Activated T-cell treated with anti-CD3 and anti-CD28 coated beads, Interleukin-2, amount 50 U/mL, for 48 hours (primary cell): ENCODE measurements around the gene PLEKHA7.
"Not testable (repeated sequence)": the region's sequence is repeated elsewhere in the genome, so short reads cannot be mapped to it uniquely, and the experiment has no call there.

ENCODE experiments used
- DNase-seq, 2 experiments: peaks; one replicate each; pipeline ENCODE4 v3.0.0-alpha.2; 2020

Gene PLEKHA7, protein sequence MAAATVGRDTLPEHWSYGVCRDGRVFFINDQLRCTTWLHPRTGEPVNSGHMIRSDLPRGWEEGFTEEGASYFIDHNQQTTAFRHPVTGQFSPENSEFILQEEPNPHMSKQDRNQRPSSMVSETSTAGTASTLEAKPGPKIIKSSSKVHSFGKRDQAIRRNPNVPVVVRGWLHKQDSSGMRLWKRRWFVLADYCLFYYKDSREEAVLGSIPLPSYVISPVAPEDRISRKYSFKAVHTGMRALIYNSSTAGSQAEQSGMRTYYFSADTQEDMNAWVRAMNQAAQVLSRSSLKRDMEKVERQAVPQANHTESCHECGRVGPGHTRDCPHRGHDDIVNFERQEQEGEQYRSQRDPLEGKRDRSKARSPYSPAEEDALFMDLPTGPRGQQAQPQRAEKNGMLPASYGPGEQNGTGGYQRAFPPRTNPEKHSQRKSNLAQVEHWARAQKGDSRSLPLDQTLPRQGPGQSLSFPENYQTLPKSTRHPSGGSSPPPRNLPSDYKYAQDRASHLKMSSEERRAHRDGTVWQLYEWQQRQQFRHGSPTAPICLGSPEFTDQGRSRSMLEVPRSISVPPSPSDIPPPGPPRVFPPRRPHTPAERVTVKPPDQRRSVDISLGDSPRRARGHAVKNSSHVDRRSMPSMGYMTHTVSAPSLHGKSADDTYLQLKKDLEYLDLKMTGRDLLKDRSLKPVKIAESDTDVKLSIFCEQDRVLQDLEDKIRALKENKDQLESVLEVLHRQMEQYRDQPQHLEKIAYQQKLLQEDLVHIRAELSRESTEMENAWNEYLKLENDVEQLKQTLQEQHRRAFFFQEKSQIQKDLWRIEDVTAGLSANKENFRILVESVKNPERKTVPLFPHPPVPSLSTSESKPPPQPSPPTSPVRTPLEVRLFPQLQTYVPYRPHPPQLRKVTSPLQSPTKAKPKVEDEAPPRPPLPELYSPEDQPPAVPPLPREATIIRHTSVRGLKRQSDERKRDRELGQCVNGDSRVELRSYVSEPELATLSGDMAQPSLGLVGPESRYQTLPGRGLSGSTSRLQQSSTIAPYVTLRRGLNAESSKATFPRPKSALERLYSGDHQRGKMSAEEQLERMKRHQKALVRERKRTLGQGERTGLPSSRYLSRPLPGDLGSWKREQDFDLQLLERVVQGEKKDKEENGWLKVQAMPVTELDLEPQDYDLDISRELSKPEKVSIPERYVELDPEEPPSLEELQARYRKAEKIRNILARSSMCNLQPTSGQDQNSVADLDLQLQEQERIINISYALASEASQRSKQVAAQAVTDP

DNA sequence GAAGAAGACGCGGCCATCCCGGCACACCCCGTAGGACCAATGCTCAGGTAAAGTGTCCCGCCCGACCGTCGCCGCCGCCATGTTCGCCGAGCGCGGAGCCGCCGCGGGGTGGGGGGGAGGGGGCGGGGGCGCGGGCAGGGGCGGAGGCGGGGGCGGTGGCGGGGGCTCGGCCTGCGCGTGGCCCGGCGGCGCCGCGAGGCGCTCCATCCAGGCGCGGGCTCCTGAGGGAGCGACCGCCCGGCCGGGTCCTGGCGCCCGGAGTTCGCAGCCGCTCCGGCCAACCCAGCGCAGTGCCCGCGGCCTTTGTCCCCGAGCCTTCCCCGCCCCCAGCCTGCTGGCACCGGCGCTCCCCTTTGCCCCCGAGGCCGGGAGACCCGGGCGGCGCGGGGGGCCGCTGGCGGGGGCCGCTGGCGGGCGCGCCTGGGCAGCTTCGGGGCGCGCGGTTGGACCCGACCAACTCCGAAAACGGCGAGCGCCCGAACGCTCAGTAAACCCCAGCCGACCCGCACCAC lies at the start of gene PLEKHA7:
Gene PLEKHA7, minus strand, starts transcription at position 94 of the 512 bp plus-strand sequence. Its CDS starts 13 bp downstream, at position 81.
- peak in 1 of 2 experiments; percentile 35 for DNase-seq

GRCh38 chr11:17063171-17064002 lies 49.2 kb upstream of the PLEKHA7 start:
- DNase-seq = peak; percentile 79 to 80

GRCh38 chr11:17051146-17051545 lies 36.9 kb upstream of the PLEKHA7 start:
- not testable (repeated sequence) for DNase-seq

DNA sequence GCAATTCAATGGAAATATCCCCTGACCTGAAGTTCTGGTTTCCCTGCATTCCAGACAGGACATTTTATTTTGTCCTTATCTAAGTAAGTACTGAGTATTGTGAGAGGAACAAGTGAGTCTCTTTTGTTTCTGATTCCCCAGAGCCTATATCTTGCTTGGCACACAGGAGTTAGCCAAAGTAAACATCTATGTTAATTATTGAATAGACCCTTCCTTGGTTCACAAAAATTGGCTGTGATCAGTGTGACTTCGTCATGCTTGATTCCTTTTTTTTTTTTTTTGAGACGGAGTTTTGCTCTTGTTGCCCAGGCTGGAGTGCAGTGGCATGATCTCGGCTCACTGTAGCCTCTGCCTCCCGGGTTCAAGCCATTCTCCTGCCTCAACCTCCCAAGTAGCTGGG lies 34.3 kb upstream of the PLEKHA7 start:
- DNase-seq = not testable (repeated sequence)

DNA sequence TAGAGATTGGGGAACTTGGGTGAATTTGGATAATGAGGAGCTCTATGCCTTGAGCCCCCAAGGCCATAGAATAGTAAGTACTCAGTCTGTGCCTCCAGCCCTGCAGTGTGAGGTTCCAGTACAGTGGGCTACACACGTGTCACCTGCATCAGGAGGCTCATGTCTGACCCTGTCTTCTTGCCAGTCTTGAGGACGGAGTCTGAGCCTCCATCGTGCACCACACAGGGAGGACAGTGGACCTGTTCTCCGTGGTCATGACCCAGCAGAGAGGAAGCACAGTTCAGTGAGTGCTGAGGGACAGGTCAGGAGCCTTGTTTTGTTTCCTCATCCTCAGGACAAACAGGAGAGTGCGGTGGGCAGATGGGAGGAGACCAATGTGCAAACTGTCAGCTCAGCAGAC lies 32.5 kb upstream of the PLEKHA7 start:
- DNase-seq = no peak

- DNase-seq = peak in 1 of 2 experiments; percentile 25
Measured at GRCh38 chr11:17036666-17037658, 22.7 kb upstream of the PLEKHA7 start.

DNA sequence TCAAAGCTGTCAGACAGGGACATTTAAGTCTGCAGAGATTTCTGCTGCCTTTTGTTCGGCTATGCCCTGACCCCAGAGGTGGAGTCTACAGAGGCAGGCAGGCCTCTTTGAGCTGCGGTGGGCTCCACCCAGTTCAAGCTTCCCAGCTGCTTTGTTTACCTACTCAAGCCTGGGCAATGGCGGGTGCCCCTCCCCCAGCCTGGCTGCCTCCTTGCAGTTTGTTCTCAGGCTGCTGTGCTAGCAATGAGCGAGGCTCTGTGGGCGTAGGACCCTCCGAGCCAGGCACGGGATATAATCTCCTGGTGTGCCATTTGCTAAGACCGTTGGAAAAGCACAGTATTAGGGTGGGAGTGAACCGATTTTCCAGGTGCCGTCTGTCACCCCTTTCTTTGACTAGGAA lies 19.8 kb upstream of the PLEKHA7 start:
- DNase-seq = not testable (repeated sequence)

GRCh38 chr11:17026487-17027082 lies 12.4 kb upstream of the PLEKHA7 start:
- DNase-seq = no peak

- DNase-seq = no peak
Measured at GRCh38 chr11:17024924-17025323, 10.7 kb upstream of the PLEKHA7 start.

- DNase-seq = no peak
Measured at GRCh38 chr11:17021511-17021910, 7.3 kb upstream of the PLEKHA7 start.

DNA sequence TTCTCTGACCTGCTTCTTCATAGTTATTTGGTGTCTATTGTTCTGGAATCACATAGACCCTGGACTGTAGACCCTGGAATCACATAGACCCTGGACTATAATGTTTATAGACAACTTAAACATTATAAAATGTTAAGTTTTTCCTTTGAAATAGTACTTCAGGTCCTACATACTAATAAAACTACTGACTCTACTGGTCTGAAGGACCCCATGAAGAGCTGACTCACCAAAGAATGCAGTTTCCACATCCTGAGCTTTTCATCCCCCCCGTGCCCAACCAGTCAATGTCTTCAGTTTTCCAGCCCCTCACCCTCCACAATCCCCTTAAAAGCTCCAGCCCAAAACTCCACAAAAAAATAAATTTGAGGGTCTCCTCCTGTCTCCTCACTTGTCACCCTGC lies 6.6 kb upstream of the PLEKHA7 start:
- DNase-seq = no peak

DNA sequence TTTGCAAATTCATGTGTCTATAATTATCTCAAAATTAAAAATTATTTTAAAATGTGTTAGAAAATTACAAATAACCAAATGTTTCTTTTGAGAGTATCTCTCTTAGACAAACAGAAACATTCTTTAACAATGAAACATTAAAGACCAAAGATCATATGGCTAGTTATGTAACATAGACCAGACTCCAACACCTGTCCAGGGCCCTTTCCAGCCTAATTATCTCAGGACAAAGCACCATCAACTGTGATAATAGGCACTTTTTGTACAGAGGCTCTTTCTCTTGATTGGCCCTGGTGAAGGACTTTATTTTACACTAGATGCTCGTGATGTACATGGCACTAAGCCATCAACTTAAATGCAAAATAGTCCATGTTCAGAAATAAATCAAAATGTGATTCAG lies 5.0 kb upstream of the PLEKHA7 start:
- no peak for DNase-seq

DNA sequence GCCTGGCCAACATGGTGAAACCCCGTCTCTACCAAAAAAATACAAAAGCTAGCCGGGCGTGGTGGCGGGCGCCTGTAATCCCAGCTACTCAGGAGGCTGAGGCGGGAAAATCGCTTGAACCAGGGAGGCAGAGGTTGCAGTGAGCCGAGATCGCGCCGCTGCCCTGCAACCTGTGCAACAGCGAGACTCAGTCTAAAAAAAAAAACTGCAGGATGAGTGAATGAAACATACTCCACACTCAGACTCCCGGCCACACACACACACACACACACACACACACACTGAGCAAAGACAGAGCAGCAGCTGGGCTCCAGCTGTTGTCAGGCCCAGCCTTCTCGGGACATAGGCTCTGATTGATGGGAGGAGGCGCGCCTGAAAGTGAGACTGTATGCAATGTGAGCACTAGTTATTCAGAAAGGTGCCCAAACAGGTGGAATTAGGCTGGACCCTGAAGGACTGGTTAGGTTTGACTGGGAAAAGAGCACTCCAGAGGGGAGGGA lies 1.5 kb upstream of the PLEKHA7 start:
- no peak for DNase-seq

DNA sequence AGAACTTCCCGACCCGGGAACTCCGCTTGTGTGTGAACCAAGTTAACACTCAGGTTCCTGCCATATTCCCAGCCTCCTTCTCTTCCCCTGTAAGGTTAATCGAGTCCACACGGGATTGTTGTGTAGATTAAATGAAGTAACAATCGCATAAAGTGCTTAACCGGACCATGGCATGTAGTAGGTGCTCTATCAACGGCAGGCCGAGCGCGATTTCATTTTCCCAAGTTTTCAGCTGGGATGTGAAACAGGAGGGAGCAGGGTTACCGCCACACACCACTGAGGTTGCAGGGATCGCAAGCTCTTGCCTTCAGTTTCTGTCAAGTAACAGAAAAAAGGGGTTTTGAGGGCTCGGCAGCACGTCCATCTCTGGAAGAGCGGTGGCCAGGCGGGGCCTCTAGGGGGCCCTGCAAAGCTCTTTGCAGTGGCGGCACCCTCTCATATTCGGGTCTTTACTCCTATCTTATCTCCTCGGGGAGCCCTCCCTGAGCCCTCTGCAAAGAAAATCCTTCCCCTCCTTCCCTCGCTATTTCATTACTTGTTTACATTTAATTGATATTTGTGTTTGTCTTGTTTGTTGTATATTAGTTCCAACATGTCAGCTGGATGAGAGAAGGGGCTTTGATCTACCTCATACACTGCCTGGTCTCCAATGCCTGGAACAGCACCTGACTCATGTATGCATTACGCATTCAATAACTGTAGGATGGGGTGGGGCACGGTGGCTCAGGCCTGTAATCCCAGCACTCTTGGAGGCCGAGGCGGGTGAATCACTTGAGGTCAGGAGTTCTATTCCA lies 816 bp upstream of the PLEKHA7 start:
- peak; percentile 34 to 42 for DNase-seq

GRCh38 chr11:17013548-17014320 lies 480 bp downstream of the PLEKHA7 start:
- DNase-seq = peak; percentile 41 to 43

GRCh38 chr11:17012712-17013547 lies 1.3 kb downstream of the PLEKHA7 start:
- DNase-seq = no peak

- DNase-seq = no peak
Measured at GRCh38 chr11:17012179-17012578, 2.0 kb downstream of the PLEKHA7 start.
